Memory B cell (primary cell): ENCODE results near the gene RPL10.
A peak's percentile ranks its signal among the peaks of the same experiment; 100 is the strongest.

Source experiments
- ATAC-seq: fragments of 150-1000 bp; cut with Tn5 transposase; 2 replicates; pipeline ENCODE4 v1.10.0; 2021; ENCODE audit warnings: low read depth, mild to moderate bottlenecking, moderate library complexity
- DNase-seq, 2 donors: peaks; one replicate each; pipeline ENCODE4 v3.0.0; 2022; ENCODE audit warnings: low spot score in 2 of 2
- H3K27ac Mint-ChIP-seq: one replicate; pipeline ENCODE4 v1.8.0; 2022; ENCODE audit warnings: mild to moderate bottlenecking, moderate library complexity, mixed read lengths
- H3K27me3 Mint-ChIP-seq: one replicate; pipeline ENCODE4 v1.8.0; 2022; ENCODE audit warnings: mixed read lengths
- H3K36me3 Mint-ChIP-seq: one replicate; pipeline ENCODE4 v1.8.0; 2022; ENCODE audit warnings: mild to moderate bottlenecking, mixed read lengths
- H3K4me1 Mint-ChIP-seq: one replicate; pipeline ENCODE4 v1.8.0; 2022; ENCODE audit warnings: mixed read lengths
- H3K4me3 Mint-ChIP-seq: one replicate; pipeline ENCODE4 v1.8.0; 2022; ENCODE audit warnings: mild to moderate bottlenecking, moderate library complexity, mixed read lengths
- H3K9me3 Mint-ChIP-seq: one replicate; pipeline ENCODE4 v1.8.0; 2022; ENCODE audit warnings: mixed read lengths

Gene RPL10

GRCh38 chrX:154355776-154356140, 42.4 kb upstream of the RPL10 start:
- Mint-ChIP-seq H3K36me3 (peaks cover 10% of the 10 kb centered on the region), H3K27ac (no peak overlapping the region), H3K9me3 (no peaks in the 10 kb centered on the region), H3K4me3 (no peak overlapping the region), H3K27me3 (no peaks in the 10 kb centered on the region), H3K4me1 (peaks cover 4% of the 10 kb centered on the region)
- ATAC-seq (no peak), DNase-seq (no peak)

DNA sequence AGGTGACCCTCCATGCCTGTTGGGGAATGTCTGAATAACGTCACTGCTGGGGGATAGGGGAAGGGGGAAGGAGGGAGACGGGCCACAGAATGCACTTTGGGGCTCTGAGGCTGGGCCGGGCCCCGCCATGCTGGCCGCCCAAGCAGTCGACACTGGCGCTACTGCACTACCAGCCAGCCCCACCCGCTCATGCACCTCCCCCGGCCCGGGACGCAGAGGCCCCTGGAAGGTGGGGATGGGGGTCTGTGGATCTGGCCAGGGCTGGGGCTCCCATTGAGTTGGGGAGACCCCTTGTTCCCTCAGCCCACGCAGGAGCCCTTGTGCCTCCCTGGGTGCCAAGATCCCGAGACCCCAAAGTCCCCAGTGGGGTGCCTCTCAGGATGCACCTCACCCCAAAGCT, 41.6 kb upstream of the RPL10 start:
- Mint-ChIP-seq H3K4me1 (peaks cover 1% of the 10 kb centered on the region), H3K4me3 (no peak overlapping the region)

GRCh38 chrX:154357205-154357604, 41.0 kb upstream of the RPL10 start:
- H3K27ac Mint-ChIP-seq = no peak overlapping the region
- H3K4me1 Mint-ChIP-seq = no peaks in the 10 kb centered on the region
- no peaks in the 10 kb centered on the region for H3K27me3 Mint-ChIP-seq
- no peak overlapping the region for H3K4me3 Mint-ChIP-seq
- no peaks in the 10 kb centered on the region for H3K9me3 Mint-ChIP-seq
- peaks cover 10% of the 10 kb centered on the region for H3K36me3 Mint-ChIP-seq
- ATAC-seq = no peak
- no peak for DNase-seq

More for the DNA sequence above, 41.6 kb upstream of the RPL10 start:
- Mint-ChIP-seq H3K27ac (no peak overlapping the region), H3K9me3 (no peaks in the 10 kb centered on the region), H3K36me3 (peaks cover 10% of the 10 kb centered on the region), H3K27me3 (no peaks in the 10 kb centered on the region)
- no peak for ATAC-seq
- no peak for DNase-seq

DNA sequence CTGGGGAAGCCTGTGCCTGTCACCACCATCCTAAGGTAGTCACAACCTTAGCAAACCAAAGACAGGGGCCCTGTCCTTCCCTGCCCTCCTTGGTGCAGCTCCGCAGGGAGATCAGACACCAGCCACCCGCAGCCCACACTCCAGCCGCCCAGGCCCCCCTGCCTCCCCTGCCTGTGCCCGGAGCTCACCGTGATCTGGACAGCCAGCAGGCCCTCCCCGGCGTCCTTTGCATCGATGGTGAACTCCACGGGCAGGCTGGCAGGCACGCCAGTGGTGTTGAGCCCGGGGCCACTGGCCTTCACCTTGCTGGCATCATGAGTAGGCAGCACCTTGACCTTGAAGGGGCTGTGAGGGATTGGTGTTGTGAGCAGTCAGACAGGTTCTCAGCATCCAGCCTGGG, 40.2 kb upstream of the RPL10 start:
- Mint-ChIP-seq H3K9me3 (no peaks in the 10 kb centered on the region), H3K4me1 (no peaks in the 10 kb centered on the region), H3K27ac (no peak overlapping the region), H3K36me3 (peaks cover 10% of the 10 kb centered on the region), H3K4me3 (no peak overlapping the region), H3K27me3 (no peaks in the 10 kb centered on the region)
- DNase-seq = no peak
- no peak for ATAC-seq

DNA sequence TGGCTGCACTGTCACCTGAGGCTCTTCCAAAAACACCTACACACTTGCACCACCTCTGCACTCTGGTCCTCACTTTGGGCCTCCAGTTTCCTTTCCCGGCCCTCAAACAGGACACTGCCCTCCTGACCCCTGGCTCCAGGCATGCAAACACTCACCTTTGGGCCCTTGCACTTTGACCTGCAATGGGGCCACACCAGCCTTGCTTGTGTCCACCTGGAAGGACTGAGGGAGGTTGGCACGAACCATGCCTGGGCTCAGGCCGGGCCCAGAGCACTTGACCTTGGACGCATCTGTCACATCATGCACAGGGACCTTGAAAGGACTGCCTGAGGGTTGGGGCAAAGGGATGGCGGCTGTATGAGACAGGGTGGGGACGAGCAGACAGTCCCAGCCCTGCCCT, 39.3 kb upstream of the RPL10 start:
- Mint-ChIP-seq H3K27me3 (no peaks in the 10 kb centered on the region), H3K4me1 (no peaks in the 10 kb centered on the region), H3K4me3 (no peak overlapping the region), H3K27ac (peak overlapping the region; percentile 62), H3K36me3 (peaks cover 13% of the 10 kb centered on the region), H3K9me3 (no peaks in the 10 kb centered on the region)
- ATAC-seq (no peak), DNase-seq (no peak)

- no peaks in the 10 kb centered on the region for H3K27me3 Mint-ChIP-seq
- no peak for ATAC-seq
- no peaks in the 10 kb centered on the region for H3K4me1 Mint-ChIP-seq
- H3K9me3 Mint-ChIP-seq = no peaks in the 10 kb centered on the region
- DNase-seq = no peak
- H3K27ac Mint-ChIP-seq = no peak overlapping the region
- no peak overlapping the region for H3K4me3 Mint-ChIP-seq
- peaks cover 13% of the 10 kb centered on the region for H3K36me3 Mint-ChIP-seq
Observed at GRCh38 chrX:154359362-154360154, 38.6 kb upstream of the RPL10 start.

- H3K36me3 Mint-ChIP-seq = peaks cover 13% of the 10 kb centered on the region
- no peak overlapping the region for H3K27ac Mint-ChIP-seq
- no peaks in the 10 kb centered on the region for H3K4me1 Mint-ChIP-seq
Observed at GRCh38 chrX:154360155-154360713, 37.9 kb upstream of the RPL10 start.

GRCh38 chrX:154362085-154362742, 36.0 kb upstream of the RPL10 start:
- ATAC-seq (no peak), DNase-seq (no peak)
- no peaks in the 10 kb centered on the region for H3K4me1 Mint-ChIP-seq
- H3K9me3 Mint-ChIP-seq = no peaks in the 10 kb centered on the region
- no peak overlapping the region for H3K4me3 Mint-ChIP-seq
- H3K27ac Mint-ChIP-seq = no peak overlapping the region
- H3K36me3 Mint-ChIP-seq = peaks cover 10% of the 10 kb centered on the region
- no peaks in the 10 kb centered on the region for H3K27me3 Mint-ChIP-seq

More at GRCh38 chrX:154360155-154360713, 37.9 kb upstream of the RPL10 start:
- no peak for ATAC-seq
- no peak for DNase-seq
- Mint-ChIP-seq H3K9me3 (no peaks in the 10 kb centered on the region), H3K4me3 (no peak overlapping the region), H3K27me3 (no peaks in the 10 kb centered on the region)

GRCh38 chrX:154363706-154364439, 34.3 kb upstream of the RPL10 start:
- H3K4me3 Mint-ChIP-seq = no peak overlapping the region
- peaks cover 4% of the 10 kb centered on the region for H3K4me1 Mint-ChIP-seq
- H3K27ac Mint-ChIP-seq = no peak overlapping the region
- DNase-seq (no peak), ATAC-seq (no peak)
- H3K9me3 Mint-ChIP-seq = no peaks in the 10 kb centered on the region
- no peaks in the 10 kb centered on the region for H3K27me3 Mint-ChIP-seq
- H3K36me3 Mint-ChIP-seq = peaks cover 8% of the 10 kb centered on the region

DNA sequence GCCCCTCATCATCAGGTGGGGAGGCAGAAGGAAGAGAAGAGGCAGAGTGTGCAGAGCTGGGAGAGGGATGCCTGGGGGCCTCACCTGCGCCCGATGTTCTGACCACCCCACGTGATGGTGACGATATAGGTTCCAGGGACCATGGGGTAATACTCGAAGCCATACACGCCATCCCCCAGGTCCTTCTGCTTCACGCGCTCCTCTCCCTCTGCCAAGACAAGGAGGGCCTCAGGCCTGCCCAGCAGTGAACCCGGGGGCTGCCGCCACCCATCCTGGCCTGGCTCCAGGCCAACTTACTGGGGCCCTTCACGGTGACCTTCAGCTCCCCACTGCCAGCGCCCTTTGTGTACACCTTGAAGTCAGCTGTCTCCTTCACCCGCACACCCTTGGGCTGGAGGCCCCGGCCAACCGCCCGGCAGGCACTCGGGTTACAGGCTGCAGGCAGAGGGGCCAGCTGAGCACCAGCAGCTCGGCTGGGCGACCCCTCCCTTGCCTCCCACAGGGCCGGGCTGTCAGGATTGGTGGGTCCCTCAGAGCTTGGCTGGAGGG, 33.1 kb upstream of the RPL10 start:
- H3K27me3 Mint-ChIP-seq = no peaks in the 10 kb centered on the region
- no peaks in the 10 kb centered on the region for H3K9me3 Mint-ChIP-seq
- no peak overlapping the region for H3K4me3 Mint-ChIP-seq
- ATAC-seq (no peak), DNase-seq (no peak)
- H3K27ac Mint-ChIP-seq = peak overlapping the region; percentile 79
- H3K4me1 Mint-ChIP-seq = peaks cover 4% of the 10 kb centered on the region
- H3K36me3 Mint-ChIP-seq = peaks cover 8% of the 10 kb centered on the region

GRCh38 chrX:154365997-154366665, 32.0 kb upstream of the RPL10 start:
- Mint-ChIP-seq H3K27me3 (no peaks in the 10 kb centered on the region), H3K36me3 (peaks cover 6% of the 10 kb centered on the region), H3K27ac (peak overlapping the region; percentile 79), H3K9me3 (no peaks in the 10 kb centered on the region), H3K4me1 (peaks cover 4% of the 10 kb centered on the region), H3K4me3 (no peak overlapping the region)
- DNase-seq = no peak
- no peak for ATAC-seq

DNA sequence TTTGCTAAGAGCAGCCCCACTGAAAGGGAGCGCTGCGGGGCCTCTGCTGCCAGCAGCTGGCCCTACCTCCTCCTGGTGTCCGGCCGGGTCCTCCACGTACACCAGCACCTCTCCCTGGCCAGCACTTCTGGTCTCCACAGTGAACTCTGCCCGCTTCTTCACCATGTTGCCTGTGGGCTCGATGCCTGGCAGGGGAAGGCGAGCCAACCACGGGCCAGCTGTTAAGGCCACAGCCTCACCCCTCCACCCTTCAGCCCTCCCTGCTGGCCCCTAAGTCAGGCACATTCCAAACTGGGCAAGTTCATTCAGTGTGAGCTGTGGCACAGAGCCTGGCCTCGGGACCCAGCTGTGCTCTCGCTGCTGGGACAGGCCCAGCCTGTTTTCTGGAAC, 31.5 kb upstream of the RPL10 start:
- H3K4me1 Mint-ChIP-seq = peaks cover 4% of the 10 kb centered on the region
- no peaks in the 10 kb centered on the region for H3K9me3 Mint-ChIP-seq
- ATAC-seq (no peak), DNase-seq (no peak)
- peaks cover 6% of the 10 kb centered on the region for H3K36me3 Mint-ChIP-seq
- H3K4me3 Mint-ChIP-seq = no peak overlapping the region
- H3K27ac Mint-ChIP-seq = peak overlapping the region; percentile 69
- no peaks in the 10 kb centered on the region for H3K27me3 Mint-ChIP-seq

DNA sequence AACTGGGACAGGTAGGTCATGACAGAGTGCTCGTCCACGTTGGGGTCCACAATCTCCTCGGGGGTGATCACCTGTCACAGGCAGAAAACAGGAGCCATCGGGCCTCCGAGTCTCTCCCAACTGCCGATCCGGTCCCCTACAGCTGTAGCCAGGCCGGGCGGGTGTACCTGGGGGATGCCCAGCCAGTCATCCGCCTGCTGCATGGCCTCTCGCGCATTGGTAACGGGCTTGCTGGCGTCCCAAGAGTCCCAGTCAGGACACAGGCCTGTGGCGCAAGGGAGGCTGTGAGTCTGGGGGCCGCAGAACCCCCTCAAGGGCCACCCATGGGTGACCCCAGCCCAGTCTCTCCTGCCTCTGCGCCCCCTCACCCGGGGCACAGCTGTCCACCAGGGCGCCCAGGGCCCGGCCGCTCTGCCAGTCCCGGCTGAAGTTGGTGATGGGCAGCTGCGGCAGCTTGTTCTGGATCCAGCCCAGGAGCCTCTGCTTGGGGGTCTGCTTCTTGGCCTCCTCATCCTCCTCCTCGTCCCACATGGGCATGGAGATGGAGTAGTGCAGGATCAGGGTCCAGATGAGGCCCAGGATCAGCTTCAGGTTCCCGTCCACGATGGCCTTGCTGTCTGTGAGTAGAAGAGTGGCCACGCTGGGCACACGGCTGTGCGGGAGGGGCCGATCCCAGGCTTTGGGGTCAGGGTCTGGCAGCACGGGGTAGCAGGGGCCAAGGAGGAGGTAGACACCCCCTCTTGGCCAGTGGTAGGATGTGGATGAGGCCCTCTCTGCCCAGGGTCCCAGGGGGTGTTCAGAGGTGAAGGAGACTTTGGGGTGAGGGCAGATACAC, 30.5 kb upstream of the RPL10 start:
- Mint-ChIP-seq H3K27me3 (no peaks in the 10 kb centered on the region), H3K4me3 (peak overlapping the region; percentile 93), H3K9me3 (no peaks in the 10 kb centered on the region), H3K27ac (peak overlapping the region; percentile 97), H3K36me3 (peaks cover 6% of the 10 kb centered on the region), H3K4me1 (peaks cover 10% of the 10 kb centered on the region)
- no peak for ATAC-seq
- no peak for DNase-seq
